ACHN (cell line): ENCODE measurements around the gene USP6.
"Not testable (repeated sequence)": the region's sequence is repeated elsewhere in the genome, so short reads cannot be mapped to it uniquely, and the experiment has no call there.

Experiments used
- DNase-seq: peaks from one replicate; pipeline ENCODE4 v3.0.0-alpha.2; 2015
- in situ Hi-C: cut with HindIII; loops from 2 replicates; pipeline ENCODE4 v1.10.0; 2017; ENCODE audit warnings: low sequenced_read_pairs, low pct_ligation_motif_present, low pct_unique_long_range_greater_than_20kb

The USP6 gene

DNA sequence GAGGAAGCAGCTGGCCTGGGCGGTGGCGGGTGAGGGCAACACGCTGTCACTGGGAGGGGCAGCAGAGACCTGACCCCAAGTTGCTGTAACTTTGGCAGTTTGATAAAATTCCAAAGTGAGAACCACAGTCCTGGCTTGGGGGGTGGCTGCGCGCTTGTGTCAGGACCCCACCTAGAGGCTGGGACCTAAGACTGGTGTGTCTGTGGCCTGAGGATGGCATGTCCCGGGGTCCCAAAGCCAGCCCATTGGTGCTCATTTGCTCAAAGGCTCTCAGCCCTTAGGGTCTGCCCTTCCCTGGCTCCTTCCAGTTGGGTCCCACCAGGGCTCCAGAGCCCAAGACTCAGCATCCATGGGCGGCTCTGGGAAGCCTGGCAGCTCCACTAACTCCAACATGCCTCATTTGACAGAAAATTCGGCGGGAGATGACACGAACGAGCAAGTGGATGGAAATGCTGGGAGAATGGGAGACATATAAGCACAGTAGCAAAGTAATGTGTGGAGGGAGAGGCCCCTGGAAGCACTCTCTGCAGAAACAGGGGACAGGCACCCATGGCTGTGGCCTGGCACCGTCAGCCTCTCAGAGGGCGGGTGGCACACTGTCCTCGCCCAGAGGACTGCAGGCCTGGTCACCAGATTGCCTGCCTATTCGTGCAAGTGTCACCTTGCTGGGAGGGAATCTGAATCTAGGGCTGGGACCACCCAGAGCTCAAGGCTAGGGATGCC, 16.8 kb downstream of the USP6 start:
- DNase-seq, in situ Hi-C loops: not testable (repeated sequence)

GRCh38 chr17:5133311-5133710, 17.5 kb downstream of the USP6 start:
- in situ Hi-C loops: no loop called here
- DNase-seq: no peak

DNA sequence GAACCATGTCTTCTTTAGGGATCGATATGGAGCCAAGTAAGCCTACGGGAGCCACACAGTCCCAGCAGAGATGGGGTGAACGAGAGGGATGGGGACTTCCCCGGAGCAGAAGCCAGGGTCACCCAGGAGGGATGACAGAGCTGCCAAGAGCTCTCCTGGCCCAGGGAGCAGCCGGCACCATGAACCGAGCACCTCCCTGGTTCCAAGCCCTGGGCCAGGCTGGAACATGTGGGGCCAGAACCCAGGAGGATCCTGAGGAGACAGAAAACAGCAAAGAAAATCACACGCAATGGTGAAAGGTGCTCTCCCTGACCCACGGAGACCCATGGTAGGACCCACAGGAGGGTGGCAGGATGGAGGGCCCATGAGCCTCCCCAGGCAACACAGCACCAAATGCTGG, 18.1 kb downstream of the USP6 start:
- in situ Hi-C loops, DNase-seq: not testable (repeated sequence)

DNA sequence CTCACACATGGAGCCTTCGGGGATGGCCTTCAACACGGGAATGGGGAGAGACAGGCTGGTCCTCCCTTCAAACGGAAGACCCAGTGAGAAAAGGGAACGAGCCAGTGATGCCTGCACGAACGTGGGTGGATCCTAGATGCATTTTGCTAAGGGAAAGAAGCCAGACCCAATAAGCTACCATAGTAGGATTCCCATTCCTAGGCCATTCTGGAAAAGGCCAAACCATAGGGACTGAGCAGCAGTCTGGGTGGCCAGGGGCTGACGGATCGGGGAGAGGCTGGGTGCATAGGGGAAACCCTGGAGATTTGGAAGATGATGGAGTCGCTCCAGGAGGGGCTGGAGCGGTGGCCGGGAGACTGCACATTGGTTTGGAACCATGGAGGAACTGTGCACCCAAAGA, 18.7 kb downstream of the USP6 start:
- in situ Hi-C loops, DNase-seq: not testable (repeated sequence)

DNA sequence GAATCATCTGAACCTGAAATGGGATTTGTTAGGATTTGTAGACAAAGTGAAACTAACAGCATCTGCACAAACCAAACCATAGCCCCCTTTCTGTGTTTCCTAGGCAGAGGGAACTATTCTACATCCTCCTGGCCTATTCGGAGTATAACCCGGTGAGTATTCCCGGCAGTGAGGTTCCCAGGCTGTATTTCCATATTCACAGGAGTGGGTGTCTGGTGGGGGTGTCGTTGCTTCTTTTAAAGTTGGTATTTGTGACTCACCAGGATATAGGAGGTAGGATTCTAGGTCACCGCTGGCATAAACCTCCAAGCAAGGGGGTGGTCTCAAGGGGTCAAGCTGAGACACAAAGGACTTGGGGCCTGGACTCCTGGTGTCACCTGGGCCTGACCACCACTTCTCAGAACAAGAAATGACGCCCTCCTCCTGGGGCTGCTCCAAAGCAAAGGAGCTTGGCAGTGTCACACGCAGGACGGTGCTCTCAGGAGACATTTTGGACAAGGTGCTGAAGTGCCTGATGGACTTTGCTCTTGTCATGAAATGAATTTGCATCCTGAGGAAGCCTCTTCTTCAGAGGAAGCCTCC, 19.4 kb downstream of the USP6 start:
- DNase-seq, in situ Hi-C loops: not testable (repeated sequence)

DNA sequence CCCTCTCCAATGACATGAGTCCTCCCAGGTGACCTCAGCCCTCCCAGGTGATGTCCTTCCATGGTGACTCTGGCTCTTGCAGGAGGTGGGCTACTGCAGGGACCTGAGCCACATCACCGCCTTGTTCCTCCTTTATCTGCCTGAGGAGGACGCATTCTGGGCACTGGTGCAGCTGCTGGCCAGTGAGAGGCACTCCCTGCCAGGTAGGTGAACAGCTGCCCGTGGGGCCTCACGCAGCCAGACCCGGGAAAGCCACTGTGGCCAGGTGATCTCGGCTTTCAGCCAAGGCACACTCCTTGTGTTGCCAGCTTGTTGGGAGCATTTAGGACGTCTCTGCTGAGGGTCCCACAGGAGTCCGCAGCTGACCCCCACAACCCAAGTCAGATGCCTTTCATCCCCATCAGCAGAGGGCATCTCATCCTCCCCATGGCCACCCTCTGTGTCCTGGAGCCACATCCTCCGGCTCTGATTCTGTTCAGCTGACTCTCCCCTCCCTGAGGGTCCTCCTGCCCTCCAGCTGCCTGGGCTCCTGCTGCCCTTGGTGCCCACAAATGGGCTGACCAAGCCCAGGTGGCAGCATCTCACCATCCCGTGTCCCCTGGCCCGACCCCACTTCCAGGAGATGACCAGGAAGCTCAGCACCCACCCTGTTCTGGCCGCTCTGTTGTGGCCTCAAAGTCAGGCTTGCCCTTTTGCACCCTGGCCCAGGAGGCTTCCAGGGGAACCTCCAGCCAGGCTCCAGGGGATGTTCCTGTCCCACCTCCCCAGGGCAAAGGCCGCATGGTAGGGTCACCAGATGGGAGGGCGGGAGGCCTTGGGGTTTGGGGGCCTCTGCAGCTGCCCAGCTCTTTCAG, 20.1 kb downstream of the USP6 start:
- DNase-seq: no peak
- in situ Hi-C loops: no loop called here

DNA sequence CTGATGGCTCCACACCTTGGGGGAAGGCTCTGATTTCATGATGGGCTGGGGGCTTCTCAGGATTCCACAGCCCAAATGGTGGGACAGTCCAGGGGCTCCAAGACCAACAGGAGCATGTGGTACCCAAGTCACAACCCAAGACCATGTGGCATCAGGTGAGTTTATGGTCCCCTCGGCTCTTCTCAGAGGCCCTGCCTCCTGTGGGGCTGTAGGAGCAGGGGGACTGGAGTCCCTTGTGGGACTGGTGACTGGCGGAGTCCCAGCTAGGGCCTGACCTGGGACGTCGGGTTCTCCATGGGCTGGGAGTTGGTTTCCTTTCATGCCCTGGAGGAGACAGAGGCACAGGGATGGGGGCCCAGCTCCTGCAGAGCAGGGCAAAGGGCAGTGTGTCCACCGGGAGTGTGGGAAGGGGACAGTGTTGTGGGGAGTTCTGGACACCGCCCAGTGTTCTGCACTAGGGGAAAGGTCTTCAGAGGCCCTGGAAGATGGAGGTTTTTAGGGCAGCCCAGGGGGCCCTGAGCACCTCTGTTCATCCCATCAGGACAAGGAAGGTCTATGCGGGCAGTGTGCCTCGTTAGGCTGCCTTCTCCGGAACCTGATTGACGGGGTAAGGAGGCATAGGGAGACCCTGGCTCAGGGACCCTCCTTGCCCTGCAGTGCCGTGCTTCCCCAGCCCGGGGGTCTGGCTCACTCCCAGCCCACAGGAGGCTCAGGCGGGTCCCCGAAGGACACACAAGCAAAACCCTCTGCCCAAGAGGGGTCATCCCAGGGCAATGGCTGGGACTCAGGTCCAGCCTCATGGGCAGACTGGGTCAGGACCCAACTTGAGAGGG, 21.0 kb downstream of the USP6 start:
- in situ Hi-C loops: not testable (repeated sequence)

DNA sequence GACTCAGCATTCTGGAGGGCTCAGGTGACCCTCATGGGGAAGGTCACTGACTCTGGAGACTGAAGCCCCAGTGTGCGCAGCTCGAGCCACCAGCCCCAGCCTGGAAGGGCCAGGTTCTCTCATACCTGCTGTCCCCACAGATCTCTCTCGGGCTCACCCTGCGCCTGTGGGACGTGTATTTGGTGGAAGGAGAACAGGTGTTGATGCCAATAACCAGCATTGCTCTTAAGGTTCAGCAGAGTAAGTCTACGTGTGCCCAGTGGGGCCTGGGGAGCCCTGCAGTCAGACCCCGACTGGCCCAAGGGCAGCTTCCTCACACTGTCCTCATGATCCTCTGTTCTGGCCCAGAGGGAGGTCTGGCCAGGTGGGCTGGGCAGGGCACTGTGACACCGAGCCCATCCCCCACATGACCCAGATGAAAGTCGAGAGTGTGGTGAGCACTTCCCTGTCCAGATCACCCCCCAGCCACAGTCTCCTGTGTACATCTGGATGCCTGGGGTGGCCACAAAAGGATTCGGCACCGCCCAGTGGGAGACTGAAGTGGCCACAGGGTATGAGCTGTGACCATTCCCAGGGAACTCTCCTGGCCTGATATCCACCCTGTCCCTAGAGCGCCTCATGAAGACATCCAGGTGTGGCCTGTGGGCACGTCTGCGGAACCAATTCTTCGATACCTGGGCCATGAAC, 21.8 kb downstream of the USP6 start:
- DNase-seq, in situ Hi-C loops: not testable (repeated sequence)

More for the DNA sequence above, 21.0 kb downstream of the USP6 start:
- not testable (repeated sequence) for DNase-seq

- DNase-seq, in situ Hi-C loops: not testable (repeated sequence)
Observed at GRCh38 chr17:5138198-5138544, 22.3 kb downstream of the USP6 start.

DNA sequence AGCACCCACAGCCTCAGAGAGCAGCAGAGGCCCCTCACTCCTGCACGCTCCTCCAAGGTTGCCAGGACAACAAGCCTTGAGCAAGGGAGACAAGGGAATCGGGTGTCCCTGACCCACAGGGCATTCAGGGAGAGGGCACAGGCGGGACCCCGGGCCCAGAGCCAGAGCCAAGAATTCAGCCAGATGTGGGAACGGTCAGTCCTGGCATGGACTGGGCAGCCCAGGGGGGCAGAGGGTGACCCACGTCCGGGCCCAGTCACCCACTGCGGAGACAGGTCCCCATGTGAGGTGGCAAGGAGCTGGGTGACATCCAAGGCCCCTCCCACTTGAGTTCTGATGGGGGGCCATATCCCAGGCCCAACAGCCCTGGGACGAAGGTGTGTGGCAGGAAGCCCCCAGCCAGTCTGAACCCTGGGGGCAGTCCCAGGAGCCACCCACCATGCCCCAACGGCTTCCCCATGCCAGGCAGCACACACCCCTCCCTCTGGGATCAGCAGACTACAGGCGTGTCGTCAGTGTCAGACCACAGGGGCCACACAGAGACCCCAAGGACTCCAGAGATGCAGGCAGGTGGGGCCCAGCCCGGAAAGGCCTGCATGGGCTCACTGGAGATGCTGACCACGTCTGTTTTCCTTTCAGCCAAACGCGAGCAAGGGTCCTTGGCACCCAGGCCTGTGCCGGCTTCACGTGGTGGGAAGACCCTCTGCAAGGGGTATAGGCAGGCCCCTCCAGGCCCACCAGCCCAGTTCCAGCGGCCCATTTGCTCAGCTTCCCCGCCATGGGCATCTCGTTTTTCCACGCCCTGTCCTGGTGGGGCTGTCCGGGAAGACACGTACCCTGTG, 23.0 kb downstream of the USP6 start:
- DNase-seq: no peak
- in situ Hi-C loops: no loop called here

- no peak for DNase-seq
- in situ Hi-C loops: no loop called here
Observed at GRCh38 chr17:5139458-5139732, 23.6 kb downstream of the USP6 start.

DNA sequence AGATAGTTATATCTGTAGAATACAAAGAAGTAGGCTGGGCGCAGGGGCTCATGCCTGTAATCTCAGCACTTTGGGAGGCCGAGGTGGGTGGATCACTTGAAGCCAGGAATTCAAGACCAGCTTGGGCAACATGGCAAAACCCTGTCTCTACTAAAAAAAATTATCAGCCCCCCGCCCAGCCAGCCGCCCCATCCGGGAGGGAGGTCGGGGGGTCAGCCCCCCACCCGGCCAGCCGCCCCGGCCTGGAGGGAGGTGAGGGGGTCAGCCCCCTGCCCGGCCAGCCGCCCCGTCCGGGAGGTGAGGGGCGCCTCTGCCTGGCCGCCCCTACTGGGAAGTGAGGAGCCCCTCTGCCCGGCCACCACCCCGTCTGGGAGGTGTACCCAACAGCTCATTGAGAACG, 27.0 kb downstream of the USP6 start:
- in situ Hi-C loops, DNase-seq: not testable (repeated sequence)

GRCh38 chr17:5146122-5146521, 30.3 kb downstream of the USP6 start:
- DNase-seq, in situ Hi-C loops: not testable (repeated sequence)

- DNase-seq, in situ Hi-C loops: not testable (repeated sequence)
Observed at GRCh38 chr17:5160702-5161101, 44.9 kb downstream of the USP6 start.

DNA sequence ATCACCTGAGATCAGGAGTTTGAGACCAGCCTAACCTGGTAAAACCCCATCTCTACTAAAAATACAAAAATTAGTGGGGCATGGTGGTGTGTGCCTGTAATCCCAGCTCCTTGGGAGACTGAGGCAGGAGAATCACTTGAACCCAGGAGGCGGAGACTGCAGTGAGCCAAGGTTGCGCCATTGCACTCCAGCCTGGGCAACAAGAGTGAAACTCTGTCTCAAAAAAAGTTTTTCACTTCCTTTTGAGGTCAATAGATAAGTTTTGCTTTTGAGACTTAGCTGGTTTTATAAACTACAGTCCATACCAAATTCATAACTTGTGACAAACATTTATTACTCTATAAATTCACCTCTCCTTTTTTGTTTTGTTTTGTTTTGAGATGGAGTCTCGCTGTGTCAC, 46.0 kb downstream of the USP6 start:
- DNase-seq, in situ Hi-C loops: not testable (repeated sequence)

GRCh38 chr17:5164436-5164835, 48.6 kb downstream of the USP6 start:
- no peak for DNase-seq
- in situ Hi-C loops: no loop called here

DNA sequence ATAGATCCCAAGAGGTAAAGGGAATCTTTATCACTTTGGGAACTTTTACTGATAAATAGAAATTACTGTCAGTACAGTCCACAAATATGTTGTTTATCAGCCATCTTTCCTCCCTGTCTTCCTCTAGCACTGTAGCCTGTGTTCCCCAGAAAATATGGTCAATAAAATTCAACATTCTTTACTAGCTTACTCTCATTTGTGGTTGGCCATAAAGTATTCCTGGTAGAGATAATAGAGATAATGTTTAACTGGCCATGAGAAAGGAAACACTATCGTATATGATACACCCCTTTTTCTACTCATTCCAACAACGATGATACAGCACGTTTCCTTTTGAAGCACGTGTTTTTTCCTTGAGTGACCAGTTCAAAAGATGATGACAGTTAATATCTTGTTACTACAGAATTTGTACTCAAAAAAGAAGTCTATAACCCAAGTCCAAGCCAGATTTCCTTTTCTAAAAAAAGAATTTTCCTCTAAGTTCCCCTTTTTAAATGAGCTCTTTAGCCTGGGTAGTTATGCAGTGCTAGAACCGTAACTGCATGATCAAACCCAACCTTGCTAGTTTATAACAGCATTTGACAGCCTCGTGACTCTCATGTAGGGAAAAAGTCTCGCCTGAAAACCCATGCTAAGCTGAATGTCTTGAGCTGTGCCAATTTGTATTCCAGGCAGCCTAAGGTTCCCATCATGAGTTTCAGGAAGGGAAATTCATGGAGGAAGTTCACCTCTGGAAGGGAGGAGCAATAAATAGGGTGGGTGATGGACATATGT, 50.1 kb downstream of the USP6 start:
- in situ Hi-C loops, DNase-seq: not testable (repeated sequence)
